Body of pancreas (tissue), 4 donors: ENCODE results near the gene RAPH1. TPM values are rescaled to one million over a fixed set of nuclear protein-coding genes. Genes with fewer than 3 reads are reported as not detected.

Source experiments
- ATAC-seq: fragments of 150-250 bp; one replicate; pipeline ENCODE4 v1.9.1; 2016
- DNase-seq, 4 donors: peaks; one replicate each; pipeline ENCODE4 v3.0.0-alpha.2; 2019
- H3K27ac ChIP-seq, 4 donors: fragments of 200-600 bp; sonication (generic); 1 replicate in 3 of 4; 2 replicates in 1 of 4; pipeline versions ENCODE4 v1.5.1 to v1.6.1; 2016 to 2019; ENCODE audit warnings: mild to moderate bottlenecking in 1 of 4, mixed read lengths in 1 of 4, moderate library complexity in 1 of 4
- H3K27me3 ChIP-seq, 2 donors: fragments of 200-600 bp; sonication (generic); one replicate each; pipeline ENCODE4 v1.6.0; 2016; ENCODE audit warnings: mild to moderate bottlenecking in 1 of 2
- H3K36me3 ChIP-seq, 2 donors: fragments of 200-600 bp; sonication (generic); replicated peaks in 1 of 2; 2 replicates each; pipeline ENCODE4 v1.5.1; 2016; ENCODE audit warnings: low read depth in 2 of 2; ENCODE audit not compliant: insufficient read depth in 1 of 2
- H3K4me1 ChIP-seq: fragments of 200-600 bp; sonication (generic); one replicate; pipeline ENCODE4 v1.6.0; 2016
- H3K4me3 ChIP-seq, 2 donors: fragments of 200-600 bp; sonication (generic); 1 replicate in 1 of 2; 2 replicates in 1 of 2; pipeline ENCODE4 v1.5.1; 2016 to 2019
- H3K9me3 ChIP-seq, 3 donors: fragments of 200-600 bp; sonication (generic); 1 replicate in 2 of 3; 2 replicates in 1 of 3; pipeline ENCODE4 v1.5.1; 2016
- CTCF ChIP-seq, 7 experiments: fragments of 450-650 bp in 4 of 7; fragments of 200-600 bp in 3 of 7; sonication (generic) in 3 of 7; IDR thresholded peaks; one replicate each; pipeline ENCODE4 v1.5.1; 2016 to 2019; ENCODE audit warnings: antibody characterized with exemption in 7 of 7
- POLR2A ChIP-seq, 3 donors: fragments of 450-650 bp; IDR thresholded peaks; one replicate each; pipeline ENCODE4 v1.6.1; 2016; ENCODE audit warnings: antibody characterized with exemption in 3 of 3, mild to moderate bottlenecking in 2 of 3
- WGBS, 2 donors: methylation state at CpG; one replicate each; pipeline ENCODE4 v1.1.5; 2017; 5-methylcytosine and 5-hydroxymethylcytosine counted together
- intact Hi-C: fragments of 100-400 bp; cut with DNase I; formaldehyde crosslinking; loops from one replicate; pipeline ENCODE4 v1.15.1; 2023
- total RNA-seq, 2 donors: library from RNA; depleted of rRNA; stranded (reverse); fragments of >200 nt; gene quantifications; one replicate each; pipeline ENCODE4 v1.1.0, GENCODE V29; 2016

The RAPH1 gene
- total RNA-seq, 2 donors from 2014 or later, result 11.9 TPM

- H3K4me1 ChIP-seq, result no peaks in the 10 kb centered on the region
- intact Hi-C loops, result no loop called here
- H3K36me3 ChIP-seq, result no peaks in the 10 kb centered on the region
- DNase-seq (no peak), ATAC-seq (no peak)
- no peak overlapping the region for H3K27ac ChIP-seq
- H3K9me3 ChIP-seq, result no peaks in the 10 kb centered on the region
- no peak overlapping the region for H3K4me3 ChIP-seq
- WGBS, 2 donors, result 91 to 93% methylated on average over 3 of the region's 3 CpGs
- no peaks in the 10 kb centered on the region for H3K27me3 ChIP-seq
- TF ChIP-seq POLR2A (IDR thresholded peaks at IDR 0.05) (no peak), CTCF (IDR thresholded peaks at IDR 0.05) (no peak)
These were observed 88.3 kb downstream of the RAPH1 start for GRCh38 chr2:203446780-203447179.

GRCh38 chr2:203446071-203446481 is 89.0 kb downstream of the RAPH1 start:
- Histone ChIP-seq H3K27me3 (no peaks in the 10 kb centered on the region), H3K27ac (no peak overlapping the region), H3K4me3 (no peak overlapping the region), H3K9me3 (no peaks in the 10 kb centered on the region), H3K36me3 (peaks cover 0 to 2% of the 10 kb centered on the region in 2 donors), H3K4me1 (no peaks in the 10 kb centered on the region)
- 82 to 85% methylated on average over 3 of the region's 3 CpGs for WGBS, 2 donors
- DNase-seq (no peak), ATAC-seq (no peak)
- TF ChIP-seq CTCF (IDR thresholded peaks at IDR 0.05) (no peak), POLR2A (IDR thresholded peaks at IDR 0.05) (no peak)
- intact Hi-C loops, result no loop called here

GRCh38 chr2:203444738-203445137 is 90.4 kb downstream of the RAPH1 start:
- TF ChIP-seq POLR2A (IDR thresholded peaks at IDR 0.05), result no peak
- no peak for TF ChIP-seq CTCF (IDR thresholded peaks at IDR 0.05)
- 42 to 55% methylated on average over 7 of the region's 7 CpGs for WGBS, 2 donors
- Histone ChIP-seq H3K4me3 (no peak overlapping the region), H3K4me1 (no peaks in the 10 kb centered on the region), H3K36me3 (peaks cover 0 to 2% of the 10 kb centered on the region in 2 donors), H3K9me3 (no peaks in the 10 kb centered on the region), H3K27me3 (no peaks in the 10 kb centered on the region), H3K27ac (no peak overlapping the region)
- ATAC-seq (no peak), DNase-seq (peak in 1 of 4 donors; percentile 43)
- intact Hi-C loops, result no loop called here

- WGBS, 2 donors, result 68 to 71% methylated on average over 5 of the region's 5 CpGs
- Histone ChIP-seq H3K4me1 (no peaks in the 10 kb centered on the region), H3K4me3 (no peak overlapping the region), H3K27ac (no peak overlapping the region), H3K36me3 (peaks cover 0 to 8% of the 10 kb centered on the region in 2 donors), H3K9me3 (no peaks in the 10 kb centered on the region), H3K27me3 (no peaks in the 10 kb centered on the region)
- intact Hi-C loops, result no loop called here
- TF ChIP-seq POLR2A (IDR thresholded peaks at IDR 0.05) (no peak), CTCF (IDR thresholded peaks at IDR 0.05) (no peak)
- DNase-seq (no peak), ATAC-seq (no peak)
These were observed 92.6 kb downstream of the RAPH1 start for GRCh38 chr2:203442463-203442862.

GRCh38 chr2:203441463-203441862 is 93.6 kb downstream of the RAPH1 start:
- Histone ChIP-seq H3K9me3 (no peaks in the 10 kb centered on the region), H3K36me3 (peaks cover 0 to 10% of the 10 kb centered on the region in 2 donors), H3K4me1 (no peaks in the 10 kb centered on the region), H3K27ac (no peak overlapping the region), H3K4me3 (no peak overlapping the region), H3K27me3 (no peaks in the 10 kb centered on the region)
- DNase-seq, result no peak
- ATAC-seq, result no peak
- TF ChIP-seq CTCF (IDR thresholded peaks at IDR 0.05), result no peak
- no peak for TF ChIP-seq POLR2A (IDR thresholded peaks at IDR 0.05)
- intact Hi-C loops, result no loop called here
- WGBS, 2 donors, result 86 to 91% methylated on average over 3 of the region's 3 CpGs
